HG02759 (cell line): ENCODE measurements around the gene TMEM30A.

ENCODE experiments used
- ATAC-seq: cut with Tn5 transposase; IDR thresholded peaks from one replicate; pipeline ENCODE4 v1.9.1; 2021; ENCODE audit warnings: mild to moderate bottlenecking, moderate library complexity; ENCODE audit not compliant: unreplicated experiment

The TMEM30A gene

DNA sequence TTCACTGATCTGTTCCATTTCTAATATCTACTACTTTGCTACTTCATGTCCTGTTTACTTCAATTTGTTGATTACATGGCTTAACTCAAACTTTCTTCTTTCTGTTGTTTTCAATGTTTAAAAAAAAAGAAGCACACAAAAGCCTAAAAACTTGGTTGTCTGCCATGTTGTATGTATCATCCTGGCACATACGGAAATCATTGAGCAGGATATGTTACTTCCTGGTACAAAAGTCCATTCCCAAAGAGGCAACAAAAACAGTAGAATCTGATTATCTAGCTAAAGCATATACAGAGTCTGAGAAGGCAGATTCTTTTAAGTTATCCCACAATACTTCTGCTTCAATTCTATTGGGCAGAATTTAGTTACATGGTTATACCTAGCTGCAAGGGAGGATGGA, 64.2 kb downstream of the TMEM30A start:
- ATAC-seq: no peak

GRCh38 chr6:75219263-75219662, 65.3 kb downstream of the TMEM30A start:
- ATAC-seq: no peak

- no peak for ATAC-seq
Measured at GRCh38 chr6:75217193-75217592, 67.4 kb downstream of the TMEM30A start.

DNA sequence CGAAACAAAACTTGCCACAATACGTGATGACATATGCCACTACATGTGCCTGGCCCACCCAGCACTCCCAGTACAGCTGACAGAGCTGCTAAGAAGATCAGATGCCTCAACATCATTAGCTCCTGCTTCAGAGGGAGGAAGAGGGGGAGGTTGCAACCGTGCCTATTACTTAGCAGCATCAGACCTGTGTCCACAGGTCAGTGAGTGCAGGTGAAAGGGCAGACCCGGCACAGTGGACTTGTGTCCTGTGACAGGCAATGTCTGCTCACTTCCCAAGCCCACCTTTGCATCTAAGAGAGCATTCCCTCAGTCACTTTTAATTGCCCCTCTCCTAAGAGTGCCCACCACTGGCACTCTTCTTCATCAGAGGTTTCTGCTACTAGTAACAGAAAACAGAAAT, 69.3 kb downstream of the TMEM30A start:
- ATAC-seq: no peak

DNA sequence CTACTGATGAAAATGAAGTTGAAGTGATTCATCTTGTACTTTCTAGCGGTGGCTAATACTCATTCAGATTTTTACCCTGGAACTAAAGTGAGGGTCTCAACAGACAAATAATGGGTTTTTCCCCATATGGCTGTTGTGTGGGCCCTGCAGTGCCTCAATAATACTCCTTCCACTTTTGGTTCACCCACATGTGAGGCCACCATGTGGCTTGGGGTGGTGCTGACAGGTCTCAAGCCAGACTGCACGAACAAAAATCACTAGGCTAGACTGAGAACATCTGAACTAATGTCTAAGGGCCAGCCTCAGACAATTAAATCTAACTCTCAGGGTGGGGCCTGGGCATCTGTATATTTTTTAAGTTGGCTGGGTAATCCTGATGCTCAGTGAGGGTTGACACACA, 70.9 kb downstream of the TMEM30A start:
- peak; percentile 43 for ATAC-seq

GRCh38 chr6:75213112-75213511, 71.5 kb downstream of the TMEM30A start:
- ATAC-seq: no peak

- no peak for ATAC-seq
Measured at GRCh38 chr6:75211920-75212590, 72.5 kb downstream of the TMEM30A start.

DNA sequence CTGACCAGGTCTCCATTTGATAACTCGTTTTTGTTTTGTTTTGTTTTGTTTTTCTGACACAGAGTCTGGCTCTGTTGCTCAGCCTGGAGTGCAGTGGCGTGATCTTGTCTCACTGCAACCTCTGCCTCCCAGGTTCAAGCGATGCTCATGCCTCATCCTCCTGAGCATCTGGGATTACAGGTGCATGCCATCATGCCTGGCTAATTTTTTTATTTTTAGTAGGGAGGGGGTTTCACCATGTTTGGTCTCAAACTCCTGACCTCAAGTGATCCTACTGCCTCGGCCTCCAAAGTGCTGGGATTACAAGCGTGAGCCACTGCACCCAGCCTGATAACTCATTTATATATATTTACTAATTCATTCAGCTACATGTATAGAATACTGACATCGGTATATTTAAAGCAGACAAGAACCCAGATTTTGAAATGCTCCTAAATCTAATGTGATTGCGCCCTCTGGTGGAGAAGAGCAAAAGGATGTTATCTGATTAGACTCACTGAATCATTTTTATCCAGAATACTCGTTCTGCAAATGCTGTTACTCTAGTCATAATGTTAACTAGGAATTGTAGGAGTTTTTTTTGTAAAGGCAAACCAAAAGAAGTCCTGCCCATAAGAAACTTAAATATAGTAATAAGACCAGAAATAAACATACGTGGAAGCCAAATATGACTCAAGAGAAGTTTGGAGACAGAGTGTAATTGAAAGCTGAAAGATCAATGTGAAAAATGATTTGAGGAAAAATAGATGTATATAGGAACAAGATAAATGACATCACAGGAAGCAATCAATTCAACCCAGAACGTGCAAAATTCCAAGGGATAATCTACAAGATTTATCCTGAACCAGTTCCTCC, 73.5 kb downstream of the TMEM30A start:
- no peak for ATAC-seq

DNA sequence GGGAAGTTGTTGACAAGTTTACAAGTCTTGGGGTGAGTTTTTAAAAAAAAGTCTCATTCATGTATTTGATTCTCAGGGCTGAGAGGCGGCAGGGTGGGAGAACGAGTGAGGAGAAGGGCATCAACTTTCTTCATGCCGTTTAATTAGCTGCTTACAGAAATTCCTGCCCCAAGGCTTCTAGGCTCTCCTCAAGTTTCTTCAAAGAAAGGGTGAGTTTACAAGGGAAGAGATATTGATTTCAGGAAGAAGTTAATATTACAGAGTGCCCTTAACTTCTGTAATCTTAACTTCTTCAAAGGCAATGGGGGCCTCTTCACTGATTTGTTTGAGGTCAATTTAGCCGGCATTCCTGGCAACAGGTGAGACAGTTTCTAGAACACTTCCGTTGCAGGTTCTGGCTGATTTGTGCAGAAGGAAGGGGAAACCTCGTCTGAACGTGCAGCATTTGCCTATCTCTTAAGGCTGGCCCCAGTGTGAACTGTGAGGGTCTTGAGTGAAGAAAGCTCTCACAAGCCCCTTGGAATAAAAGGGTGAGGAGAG, 75.3 kb downstream of the TMEM30A start:
- no peak for ATAC-seq

DNA sequence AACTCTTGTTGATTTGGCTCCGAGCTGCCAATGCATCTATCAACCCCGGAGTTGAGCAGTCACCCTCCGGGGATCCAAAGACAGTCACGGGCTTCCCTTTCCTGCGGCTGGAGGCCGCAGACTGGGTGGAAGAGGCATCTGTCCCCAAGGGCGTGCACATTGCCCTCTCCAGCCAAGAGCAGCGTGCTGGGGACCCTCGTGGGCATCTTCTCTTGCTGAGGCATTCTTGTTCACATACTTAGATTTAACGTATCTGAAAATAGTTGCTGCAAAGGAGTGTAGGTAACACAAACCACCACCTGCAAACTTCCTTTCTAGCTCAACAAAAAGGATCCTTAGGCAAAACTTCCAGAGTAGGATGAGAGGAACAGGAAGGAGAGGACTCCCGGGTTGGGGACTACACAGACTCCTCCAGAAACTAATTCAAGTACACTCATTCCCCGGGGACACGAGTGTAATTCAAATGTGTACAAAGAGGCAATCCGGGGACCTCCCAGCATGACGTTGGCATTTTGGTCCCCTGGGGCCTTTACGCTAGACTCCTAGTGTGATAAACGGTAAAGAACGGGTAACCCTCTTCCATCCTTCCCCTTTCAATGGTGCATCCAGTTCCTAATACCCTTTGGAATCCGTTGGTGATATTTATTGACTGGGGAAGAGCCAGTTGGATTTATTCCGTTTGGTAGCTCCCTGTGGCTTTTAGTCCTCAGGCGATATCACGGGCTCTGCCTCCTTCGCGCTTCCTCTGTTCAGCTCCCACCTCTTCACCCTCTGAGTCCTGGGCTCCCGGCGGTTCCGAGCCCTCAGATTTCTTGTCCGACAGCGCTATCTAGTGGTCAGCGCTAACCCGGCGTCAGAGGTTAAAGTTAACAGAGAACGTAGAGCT, 76.1 kb downstream of the TMEM30A start:
- ATAC-seq: peak; percentile 73

DNA sequence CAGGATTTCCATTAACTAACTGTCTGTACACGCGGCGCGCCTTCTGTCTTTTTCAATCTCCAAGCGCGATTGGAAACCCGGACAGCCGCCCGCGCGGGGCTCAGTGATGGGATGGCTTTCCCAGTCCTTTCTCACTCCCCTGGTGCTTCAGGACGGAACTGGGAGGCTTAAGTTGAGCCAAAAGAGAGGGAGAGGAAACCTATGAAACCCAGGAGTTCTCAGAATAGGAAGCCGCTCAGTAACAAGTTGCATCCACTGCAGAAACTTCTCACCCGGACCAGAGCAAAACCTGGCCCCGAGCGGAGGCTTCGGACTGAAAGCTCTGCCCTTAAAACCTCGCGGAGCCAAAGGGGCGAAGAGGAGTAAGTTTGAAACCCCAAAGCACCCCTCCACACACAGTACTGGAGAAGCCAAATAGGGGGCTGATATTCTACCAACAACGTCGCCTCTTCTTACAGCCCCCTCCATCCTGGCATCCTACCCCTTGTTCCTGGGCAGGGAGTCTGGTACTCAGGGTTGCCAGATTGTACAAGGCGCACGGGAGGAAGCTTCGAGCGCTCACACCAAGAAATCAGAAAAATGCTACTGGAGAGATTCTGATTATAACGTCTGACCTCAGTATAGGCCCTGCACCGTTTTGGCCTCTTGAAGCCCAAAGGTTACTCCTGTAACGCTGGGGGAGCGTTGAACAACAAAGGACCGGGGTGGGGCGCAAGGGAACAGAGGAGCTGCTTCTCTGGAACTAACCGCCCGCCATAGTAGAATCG, 77.8 kb downstream of the TMEM30A start:
- ATAC-seq: no peak

- ATAC-seq: no peak
Measured at GRCh38 chr6:75205776-75206575, 78.6 kb downstream of the TMEM30A start, which contains the start of gene COL12A1. Gene COL12A1 (minus strand): TSS chr6:75206053. CDS start chr6:75202792, 3,261 bp downstream.

GRCh38 chr6:75204959-75205775, 79.4 kb downstream of the TMEM30A start:
- no peak for ATAC-seq

DNA sequence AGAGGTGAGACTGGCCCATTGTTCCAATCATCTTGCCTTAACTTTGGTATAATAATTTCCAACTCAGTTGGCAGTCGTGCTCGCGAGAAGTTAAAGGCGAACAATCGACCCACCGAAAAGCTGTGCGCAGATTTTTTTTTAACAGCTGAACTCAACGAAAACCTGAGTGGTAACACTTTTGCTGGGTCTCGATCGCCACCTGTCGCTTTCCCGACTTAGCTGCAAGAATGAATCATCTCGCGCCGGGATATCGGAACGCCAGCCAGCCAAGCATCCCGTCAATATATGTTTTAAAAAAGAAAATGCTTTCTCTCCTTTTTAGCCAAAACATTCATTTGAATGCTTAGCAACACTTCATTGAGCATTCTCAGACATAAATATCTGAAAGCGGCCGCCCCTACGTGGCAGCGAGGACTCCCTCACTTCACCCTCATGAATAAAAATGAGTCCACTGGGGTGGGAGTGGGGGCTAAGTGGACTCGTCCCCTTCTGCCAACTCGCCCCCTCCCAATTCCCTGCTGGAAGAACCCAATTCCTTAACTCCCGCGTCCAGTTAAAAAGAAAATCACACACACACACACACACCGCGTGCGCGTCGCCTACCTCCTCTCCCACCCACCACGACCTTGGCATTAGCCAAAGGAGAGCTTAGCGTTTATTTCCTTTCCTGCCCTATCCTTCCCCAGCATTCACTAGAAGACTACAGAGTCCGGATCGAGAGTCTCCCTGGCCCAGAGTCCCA, 80.2 kb downstream of the TMEM30A start:
- ATAC-seq: no peak

GRCh38 chr6:75203721-75204120, 80.9 kb downstream of the TMEM30A start:
- ATAC-seq: no peak
